Medulla oblongata (tissue), 1 donor: ENCODE measurements around the gene RETREG1.
"Not testable (repeated sequence)": the region's sequence is repeated elsewhere in the genome, so short reads cannot be mapped to it uniquely, and the experiment has no call there.

Experiments used
- DNase-seq: peaks from one replicate; pipeline ENCODE4 v3.0.0-alpha.2; 2015; ENCODE audit errors: extremely low spot score

The RETREG1 gene

DNA sequence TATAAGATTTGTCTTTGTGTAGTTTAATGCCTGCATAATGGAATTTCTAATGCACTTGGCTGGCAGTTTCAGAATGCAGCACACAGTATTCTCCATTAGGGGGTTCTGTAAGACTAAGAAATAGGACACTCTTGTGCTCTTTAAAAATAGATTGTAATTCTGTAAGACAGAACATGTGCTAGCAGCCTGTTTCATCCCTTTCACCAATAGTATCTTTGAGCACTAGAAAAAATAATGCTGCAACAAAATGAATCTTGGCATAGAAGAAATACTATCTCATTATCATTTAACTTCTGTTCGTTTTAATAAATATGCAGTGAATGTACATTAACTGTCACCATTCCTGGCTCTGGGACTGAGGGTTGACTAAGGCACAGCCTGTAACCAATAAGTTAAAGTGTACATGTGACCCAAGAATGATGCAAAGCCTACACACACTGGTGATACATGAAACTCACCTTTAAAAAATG lies 127.4 kb downstream of the RETREG1 start:
- DNase-seq: peak; percentile 84

DNA sequence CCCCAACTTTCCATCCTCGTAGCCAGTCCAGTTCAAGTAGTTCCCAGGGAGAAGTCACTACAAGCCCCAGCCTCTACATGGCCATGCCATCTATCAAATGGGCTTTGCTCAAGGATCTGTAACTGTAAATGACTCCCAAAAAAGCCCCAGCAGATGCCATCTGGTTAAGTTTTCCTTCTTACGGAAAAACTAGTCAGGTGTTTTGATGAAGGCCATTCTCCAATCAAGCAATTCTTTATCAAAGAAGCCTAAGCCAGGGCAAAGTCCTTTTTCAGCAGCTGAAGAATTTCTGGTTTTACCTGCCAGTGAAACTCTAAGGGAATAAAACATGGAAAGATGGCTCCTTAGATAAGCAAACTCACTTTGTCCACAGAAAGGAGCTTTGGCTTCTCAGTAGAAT lies 129.3 kb downstream of the RETREG1 start:
- DNase-seq: no peak

DNA sequence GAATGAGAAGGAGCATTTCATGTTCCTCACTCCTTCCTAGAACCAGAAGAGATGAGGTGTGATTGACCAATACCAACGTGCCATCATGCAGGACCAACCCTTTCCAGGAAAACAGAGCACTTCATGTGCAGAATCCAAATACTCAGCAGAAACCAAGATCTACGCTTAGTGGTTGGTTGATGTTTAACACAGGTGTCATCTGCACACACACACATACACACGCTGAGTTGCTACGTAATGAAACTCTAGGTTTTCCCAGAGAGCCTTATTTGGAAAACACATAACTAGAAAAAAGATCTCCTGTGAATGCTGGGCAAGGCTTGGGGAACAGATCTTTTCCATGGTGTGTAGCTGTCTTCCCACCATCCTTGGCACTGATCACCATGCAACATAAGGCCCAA lies 130.1 kb downstream of the RETREG1 start:
- DNase-seq: no peak

DNA sequence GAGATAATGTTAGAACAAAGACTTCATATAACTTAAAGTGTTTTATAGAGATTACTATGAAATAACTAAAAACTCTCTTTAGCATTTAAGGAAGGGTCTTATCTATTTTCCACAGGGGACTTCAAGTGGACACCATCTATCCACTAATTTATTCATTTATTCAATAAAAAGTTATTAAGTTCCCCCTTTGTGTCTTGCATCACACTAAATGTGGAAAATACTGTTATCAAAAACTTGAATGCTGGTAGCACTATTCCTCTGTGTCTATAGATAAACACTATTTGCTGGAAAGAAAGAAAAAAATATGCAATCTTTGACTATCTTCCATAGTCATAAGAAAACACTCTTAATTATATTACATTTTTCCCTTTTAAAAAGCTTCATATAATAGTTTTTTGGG lies 131.1 kb downstream of the RETREG1 start:
- DNase-seq: no peak

DNA sequence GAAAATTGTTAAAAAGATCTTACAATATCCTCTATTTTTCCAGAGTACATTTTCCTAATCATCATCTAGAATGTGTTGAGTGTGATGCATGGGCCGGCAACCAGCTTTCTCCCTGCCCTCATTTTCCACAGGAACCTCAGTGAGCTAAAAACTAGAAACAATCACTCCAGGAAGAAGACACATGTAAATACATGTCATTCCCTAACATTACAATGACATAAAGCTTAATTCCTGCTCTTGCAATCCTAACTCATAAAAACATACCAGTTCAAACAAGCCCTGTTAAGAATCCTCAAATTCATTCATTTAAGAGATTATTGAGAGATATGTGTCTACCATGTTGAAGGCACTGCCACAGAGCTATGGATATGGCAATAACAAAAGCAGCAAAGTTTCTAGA lies 132.7 kb downstream of the RETREG1 start:
- DNase-seq: no peak

DNA sequence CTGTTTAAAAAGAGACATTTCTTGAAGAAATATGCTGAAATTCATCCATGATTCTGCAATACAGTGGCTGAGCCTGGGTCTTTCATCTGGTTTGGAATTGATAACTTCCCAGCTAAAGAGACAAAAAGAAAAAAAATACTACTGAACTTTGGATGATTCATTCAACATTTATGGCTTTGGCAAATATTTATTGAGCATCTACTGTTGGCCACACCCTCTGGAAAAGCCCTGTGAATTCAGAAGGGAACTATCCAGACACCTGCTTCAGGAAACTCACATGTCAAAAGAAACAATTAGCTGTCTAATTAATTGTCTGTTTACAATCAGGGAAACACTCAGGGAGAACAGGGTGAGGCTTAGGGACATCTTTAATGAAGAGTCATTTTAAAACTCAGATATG lies 133.4 kb downstream of the RETREG1 start:
- no peak for DNase-seq

DNA sequence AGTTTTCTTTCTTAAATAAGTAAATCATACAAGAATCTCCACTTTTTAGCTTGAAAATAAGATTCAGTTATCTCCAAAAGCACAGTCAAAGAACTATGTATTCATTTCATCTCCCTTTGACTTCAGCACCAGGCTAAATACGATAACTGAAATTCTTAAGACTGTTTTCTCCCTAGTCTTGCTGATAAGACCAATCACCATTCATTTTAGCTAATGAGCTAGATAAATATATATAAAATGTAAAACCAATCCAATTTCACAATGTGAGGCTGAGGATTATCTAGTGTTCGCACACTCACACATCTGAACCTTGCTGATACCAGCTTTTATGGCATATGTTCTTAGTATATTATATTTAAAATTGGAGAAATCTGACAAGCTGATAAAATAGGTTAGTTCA lies 133.9 kb downstream of the RETREG1 start:
- DNase-seq: no peak

DNA sequence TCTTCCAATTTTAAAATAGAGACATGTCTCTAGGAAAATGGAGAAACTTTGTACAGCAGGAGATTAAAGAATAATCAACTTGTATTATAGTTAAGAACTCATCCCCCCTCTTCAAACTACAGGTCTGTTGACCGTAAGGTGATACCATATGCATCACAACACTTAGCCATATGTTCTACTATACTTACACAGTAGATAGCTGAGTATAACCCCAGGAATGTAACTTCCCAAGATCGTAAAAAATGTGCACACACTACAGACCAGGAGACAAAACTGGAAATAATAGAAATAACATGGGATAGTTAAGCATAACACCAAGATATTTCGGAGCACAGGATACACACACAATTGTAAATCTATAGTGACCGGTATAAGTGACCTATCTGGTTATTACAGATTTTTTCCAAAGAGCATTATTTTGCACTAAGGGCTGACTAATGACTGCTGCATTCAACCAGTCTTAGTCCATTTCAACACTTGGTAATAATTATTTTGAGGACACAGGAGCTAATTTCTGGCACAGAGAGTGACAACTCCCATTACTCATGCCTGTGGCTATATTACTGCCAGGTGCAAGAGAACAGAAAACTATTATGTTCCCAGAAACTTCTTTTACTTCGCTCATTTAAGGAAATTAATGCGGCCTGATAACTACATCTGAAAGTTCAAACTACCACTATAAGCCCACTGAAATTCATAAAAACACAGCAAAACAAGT lies 135.8 kb downstream of the RETREG1 start:
- DNase-seq: no peak

DNA sequence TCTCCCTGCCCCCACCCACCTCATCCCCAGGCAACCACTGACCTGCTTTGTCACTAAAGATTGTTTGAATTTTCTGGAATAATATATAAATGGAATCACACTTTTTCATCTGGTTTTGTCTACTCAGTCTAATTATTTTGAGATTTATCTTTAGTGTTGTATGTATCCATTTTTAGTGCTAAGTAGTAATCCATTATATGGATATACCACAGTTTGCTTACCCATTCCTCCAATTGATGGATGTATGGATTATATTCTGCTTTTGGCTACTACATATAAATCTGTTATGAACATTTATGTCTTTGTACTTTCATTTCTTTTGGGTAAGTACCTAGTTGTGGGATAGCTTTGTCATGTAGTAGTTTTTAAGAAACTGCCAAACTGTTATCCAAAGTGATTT lies 136.7 kb downstream of the RETREG1 start:
- no peak for DNase-seq

DNA sequence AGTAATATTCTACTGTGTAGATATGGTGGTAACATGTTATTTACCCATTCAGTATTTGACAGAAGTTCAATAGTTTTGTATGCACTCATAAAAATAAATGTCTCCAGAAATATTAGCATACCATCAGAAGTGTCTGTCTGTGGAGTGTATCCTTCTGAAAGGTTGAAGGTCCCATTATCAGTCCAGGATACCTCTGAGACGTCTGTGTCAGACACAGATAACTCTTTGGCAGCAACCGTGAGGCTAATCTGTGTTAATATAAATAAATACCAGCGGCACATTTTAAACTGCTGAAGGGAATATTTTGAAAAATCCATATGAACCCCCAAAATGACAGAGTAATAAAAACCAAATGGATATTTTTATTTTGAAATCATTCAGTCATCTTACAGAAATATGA lies 139.3 kb downstream of the RETREG1 start:
- DNase-seq: no peak

DNA sequence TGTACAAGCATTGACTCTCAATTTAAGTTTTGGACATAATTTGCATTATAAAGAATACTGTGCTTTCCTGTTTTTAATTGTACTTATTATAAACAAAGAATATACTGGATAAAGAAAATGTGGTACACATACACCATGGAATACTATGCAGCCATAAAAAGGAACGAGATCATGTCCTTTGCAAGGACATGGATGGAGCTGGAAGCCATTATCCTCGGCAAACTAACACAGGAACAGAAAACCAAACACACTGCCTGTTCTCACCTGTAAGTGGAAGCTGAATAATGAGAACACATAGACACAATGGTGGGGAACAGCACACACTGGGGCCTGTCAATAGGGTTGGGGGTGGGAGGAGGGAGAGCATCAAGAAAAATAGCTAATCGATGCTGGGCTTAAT lies 140.4 kb downstream of the RETREG1 start:
- not testable (repeated sequence) for DNase-seq

DNA sequence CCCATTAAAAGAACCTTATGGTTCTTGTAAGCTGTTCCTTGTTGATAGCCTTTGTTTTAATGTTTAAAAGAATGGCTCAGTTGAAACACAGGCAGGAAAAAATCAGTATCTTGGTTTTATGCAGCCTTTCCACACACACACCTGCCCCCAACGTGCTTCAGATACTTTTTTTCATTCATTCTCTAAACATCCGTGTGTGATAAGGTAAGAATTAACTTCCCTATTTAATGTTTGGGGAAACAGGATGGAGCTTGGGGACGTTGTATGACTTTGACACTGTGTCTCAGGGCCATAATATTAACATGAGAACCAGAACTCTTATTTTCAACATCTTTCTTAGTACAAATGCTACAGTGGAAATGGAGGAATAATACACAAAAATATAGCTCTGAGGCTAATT lies 145.4 kb downstream of the RETREG1 start:
- DNase-seq: no peak

DNA sequence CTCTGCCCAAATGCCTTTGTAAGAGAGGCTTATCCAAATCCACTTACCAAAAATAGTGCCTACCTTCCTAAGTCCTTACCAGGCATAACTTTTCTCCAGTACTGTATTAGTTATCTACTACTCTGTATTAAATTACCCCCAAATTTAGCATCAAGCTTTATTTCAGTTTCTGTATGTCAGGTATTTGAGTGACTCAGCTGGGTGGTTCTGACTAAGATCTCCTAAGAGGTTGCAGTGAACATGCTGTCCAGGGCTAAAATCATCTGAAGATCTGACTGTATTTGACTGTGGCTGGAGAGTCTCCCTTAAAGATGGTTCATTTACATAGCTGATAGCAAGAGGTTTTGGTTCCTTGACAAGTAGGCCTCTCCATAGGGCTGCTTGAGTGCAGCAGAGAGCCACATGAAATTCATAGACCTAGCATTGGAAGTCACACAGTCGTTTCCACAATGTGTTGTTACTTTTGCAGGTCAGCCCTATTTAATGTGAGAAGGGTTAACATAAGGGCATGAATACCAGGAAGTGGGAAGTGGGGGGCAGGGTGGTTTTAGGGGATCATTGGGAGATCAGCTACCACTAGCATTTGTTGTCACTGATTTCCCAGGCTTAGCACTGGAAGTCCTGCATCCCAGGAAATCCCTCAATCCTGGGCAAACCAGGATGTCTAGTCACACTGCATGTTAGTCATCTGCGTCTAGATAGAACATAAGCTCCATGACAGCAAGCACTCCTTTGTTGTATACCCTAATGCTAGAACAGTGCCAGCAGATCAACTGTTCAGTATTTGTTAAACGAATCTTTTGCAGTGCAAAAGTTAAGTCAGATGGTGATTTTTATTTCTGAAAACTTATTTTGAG lies 149.2 kb downstream of the RETREG1 start:
- no peak for DNase-seq

DNA sequence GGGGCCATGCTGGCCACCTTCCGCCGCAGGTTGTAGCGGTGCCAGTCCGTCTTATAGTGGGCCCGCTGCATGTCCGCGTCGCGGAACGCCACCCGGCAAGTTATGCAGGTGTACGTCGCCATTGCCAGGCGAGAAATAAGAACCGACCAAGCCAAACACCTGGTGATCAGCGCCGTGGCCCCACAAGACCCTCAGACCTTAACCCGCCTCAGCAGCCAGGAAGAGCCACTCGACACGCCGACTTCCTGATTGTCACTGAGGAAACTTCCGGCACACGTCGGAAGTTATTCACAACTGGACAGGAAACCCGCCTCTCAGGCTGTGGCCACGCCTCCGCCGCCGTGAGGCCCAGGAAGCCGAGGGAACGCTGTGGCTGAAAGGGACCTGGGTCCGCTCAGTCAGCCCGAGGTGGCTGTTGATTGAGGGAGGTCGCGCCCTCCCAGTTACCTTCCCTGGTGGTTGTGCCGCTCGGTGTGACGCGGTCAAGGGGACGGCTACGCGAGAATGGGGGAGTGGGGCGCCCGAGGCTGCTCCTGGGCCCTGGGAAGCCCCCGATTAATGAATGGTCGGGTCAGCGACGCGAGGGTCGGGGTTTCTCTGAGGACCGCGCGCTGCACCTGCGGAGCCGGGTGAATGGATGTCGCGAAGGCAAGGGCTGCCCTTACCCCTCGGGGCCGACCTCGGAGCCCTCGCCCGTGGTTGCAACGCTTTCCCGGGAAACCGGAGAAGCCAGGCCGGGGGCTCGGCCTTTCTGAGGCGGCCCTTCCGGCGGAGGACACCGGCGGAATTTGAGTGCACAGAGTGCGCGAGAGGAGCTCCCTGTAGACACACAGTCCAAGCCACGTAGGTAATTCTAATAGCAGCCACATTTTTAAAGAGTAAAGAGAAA lies 151.0 kb downstream of the RETREG1 start, which contains the start of gene ZNF622:
ZNF622 (minus strand) TSS at position 257 of the 889 bp plus-strand sequence; CDS start at position 122, 135 bp downstream.
- DNase-seq: peak; percentile 97

DNA sequence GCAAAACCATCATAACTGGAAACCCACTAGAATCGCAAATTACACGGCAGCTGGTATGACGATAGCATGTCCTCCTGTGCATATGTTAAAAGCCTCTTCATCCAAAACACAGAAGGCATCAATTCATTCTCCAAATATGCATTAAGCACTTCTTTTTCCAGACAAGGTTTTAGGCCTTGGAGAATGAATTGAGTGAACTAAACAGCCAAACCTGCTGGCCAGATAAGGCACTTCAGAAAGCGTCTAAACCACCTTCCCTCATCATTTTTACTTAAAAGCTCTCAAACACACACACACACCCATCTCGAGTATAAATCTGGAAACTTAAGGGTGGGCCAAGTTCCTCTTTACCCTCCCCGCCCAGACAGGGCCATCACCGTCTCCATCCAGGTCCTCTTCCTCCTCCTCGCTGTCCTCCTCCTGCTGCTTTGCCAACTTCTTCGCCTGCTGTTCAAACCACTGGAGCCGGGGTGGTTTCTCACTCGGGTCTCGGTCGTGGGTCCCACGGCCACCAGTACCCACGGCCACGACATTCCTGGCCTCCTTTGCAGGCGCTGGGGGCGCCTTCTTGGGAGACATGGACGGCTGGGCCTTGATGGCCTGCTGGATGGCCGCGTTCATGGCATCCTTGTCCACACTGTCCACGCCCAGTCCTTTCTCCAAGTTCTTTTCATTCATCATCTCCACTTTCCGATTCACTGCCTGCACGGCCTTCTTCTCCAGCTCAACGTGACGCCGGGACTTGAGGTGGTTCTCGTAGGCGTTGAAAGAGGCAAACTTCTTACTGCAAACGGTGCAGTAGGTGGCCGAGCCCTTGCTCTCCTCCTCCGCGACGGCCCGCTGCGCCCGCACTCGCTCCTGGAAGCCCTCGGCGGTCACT lies 151.9 kb downstream of the RETREG1 start:
- DNase-seq: peak; percentile 7

DNA sequence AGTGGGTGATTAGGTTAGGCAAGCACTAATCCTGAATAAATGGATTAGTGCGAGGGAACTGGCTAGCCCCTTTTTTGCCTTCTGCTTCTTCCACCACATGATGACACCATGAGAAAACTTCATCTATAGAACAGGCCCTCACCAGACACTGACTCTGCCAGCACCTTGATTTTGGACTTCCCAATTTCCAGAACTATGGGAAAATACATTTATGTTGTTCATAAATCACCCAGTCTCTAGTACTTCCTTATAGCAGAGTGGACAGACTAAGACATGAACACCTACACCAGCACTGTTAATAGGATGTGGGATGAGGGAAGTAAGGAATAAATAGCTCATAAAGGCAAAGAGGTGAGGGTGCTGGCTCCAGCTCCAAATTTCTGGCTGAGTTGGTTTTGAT lies 152.6 kb downstream of the RETREG1 start:
- no peak for DNase-seq

DNA sequence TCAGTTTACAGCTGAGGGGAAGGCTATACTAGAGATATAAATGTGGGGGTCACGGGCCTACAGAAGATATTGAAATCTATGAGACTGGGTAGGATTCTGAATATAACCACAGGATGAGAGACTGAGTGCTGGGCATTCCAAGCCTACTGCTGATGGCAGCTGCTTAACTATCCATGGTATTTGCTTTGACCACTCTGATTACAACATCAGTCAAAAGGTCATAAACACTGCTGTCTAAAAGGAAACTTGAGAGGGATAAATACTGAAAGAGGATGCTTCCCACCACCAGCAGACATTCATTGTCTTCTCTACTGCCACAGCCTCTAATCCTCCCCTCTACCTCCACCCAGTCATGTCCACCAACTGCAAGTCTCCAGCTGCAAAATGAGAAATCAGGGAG lies 155.0 kb downstream of the RETREG1 start:
- DNase-seq: no peak

DNA sequence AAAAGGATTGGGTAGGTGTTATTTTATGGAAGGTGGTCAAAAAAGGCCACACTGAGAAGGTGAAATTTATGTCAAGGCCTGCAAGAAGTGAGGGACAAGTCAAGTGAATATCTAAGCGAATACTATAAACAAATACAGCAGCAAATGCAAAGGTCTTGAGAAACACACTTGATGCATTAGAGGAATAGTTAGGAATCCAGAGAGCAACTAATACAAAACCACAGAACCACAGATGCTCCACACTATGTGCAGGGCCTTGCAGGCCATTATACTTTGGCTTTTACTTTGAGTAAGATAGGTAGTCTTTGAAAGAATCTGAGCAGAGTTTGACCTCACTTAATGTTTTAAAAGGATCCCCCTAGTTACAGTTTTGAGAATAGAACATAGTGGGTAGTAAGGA lies 155.8 kb downstream of the RETREG1 start:
- no peak for DNase-seq

DNA sequence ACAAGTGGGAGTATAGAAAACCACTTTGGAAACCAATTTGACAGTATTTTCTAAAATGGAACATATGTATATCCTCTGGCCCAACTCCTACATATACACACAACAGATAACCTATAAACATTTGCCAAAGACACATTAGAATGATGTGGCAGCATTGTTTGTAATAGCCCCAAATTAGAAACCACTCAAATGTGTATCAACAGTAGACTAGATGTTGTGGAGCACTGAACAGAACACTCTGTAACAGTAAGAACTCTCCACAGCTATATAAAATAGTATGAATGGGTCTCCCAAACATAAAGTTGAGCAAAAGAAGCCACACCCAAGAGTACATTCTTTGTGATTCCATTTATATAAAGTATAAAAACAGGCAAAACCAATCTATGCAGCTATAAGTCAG lies 157.3 kb downstream of the RETREG1 start:
- DNase-seq: no peak

DNA sequence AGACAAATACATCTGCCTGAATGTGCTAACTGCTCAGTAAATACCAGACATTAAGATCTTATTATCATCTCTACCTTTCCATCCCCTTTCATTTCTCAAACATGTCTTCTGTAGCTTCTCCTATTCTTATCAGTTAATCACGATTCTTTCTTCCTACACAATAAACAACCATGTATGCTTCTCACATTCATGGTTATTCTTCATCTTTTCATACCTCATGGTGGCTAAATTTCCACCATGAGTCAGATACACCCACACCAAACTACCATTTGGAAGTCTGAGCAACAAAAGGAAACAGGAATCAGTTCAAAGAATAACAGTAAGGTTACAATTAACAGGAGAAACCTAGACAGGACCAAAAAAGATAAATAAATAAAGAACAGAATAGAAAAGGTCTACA lies 158.9 kb downstream of the RETREG1 start:
- DNase-seq: no peak

DNA sequence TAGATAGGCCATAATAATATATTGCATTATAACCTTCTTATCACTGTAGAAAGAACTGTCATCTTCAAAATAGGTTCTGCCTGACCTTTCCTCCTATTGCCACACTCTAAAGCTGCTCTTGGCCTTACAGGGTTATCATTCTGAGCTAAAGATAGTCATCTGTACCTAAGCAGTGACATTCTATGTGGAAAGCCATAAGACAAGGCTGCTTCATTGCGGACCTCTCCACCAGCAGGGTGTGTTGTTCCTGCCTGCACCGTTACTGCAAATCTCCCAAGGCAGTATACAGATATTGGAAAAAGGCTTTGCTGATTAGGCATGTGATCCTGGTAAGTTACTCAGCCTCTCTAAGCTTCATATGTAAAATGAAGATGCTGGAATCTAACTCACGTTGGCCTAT lies 159.3 kb downstream of the RETREG1 start:
- no peak for DNase-seq
